Measurements from ENCODE around the gene CFAP90. TPM values are rescaled to one million over a fixed set of nuclear protein-coding genes. Genes with fewer than 3 reads are reported as not detected.

The CFAP90 gene
- total and polyA plus RNA-seq, 2 donors (not counting 3 experiments of a cell fraction or from before 2014, with no cell fraction given) = 0.07 TPM; not detected in 1

DNA sequence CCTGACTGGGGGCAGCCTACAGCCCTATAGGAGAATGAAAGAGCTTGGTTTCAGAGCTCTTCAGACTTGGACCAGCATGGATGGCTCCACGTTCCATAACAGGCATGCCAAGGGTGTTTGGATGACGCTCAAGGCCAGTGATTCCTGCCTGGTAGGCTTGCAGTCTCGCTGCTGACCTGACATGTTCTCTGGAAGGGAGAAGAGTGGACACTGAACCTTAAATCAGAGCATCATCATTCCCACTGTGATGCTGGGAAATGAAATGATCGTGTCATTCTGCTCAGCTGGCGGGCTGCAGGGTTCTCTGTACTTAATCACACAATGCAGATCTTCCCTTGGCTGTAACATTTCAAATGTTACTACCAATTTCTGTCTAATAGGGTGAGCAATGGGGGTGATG lies 57.0 kb downstream of the CFAP90 start:
- CTCF ChIA-PET = no interaction called here
- POLR2A ChIA-PET = no interaction called here
- DNase-seq (ENCODE audit: low read depth, low spot score) = no peak
- H3K27ac ChIP-seq (ENCODE audit: insufficient read depth, low read depth, low read length) = no peak overlapping the region
- no peak for FAIRE-seq
- no peak overlapping the region for H3K4me2 ChIP-seq (ENCODE audit: insufficient read depth, low read length)
- intact Hi-C loops (cut with micrococcal nuclease) (no loop called here), dilution Hi-C loops (cut with MboI; ENCODE audit: extremely low pct_ligation_motif_present, low sequenced_read_pairs) (no loop called here)
- H3K27me3 ChIP-seq (ENCODE audit: control insufficient read depth in 2 of 2, insufficient read depth in 2 of 2, low read length in 2 of 2) = no peaks in the 10 kb centered on the region
- H3K9me1 ChIP-seq (replicated peaks; ENCODE audit: control insufficient read depth, extremely low read depth, insufficient read depth, low read length) = no peaks in the 10 kb centered on the region
- H4K20me1 ChIP-seq (replicated peaks; ENCODE audit: control insufficient read depth, extremely low read depth, insufficient read depth, low read length) = no peaks in the 10 kb centered on the region
- H3K9ac ChIP-seq (replicated peaks; ENCODE audit: extremely low read depth, insufficient read depth, low read length) = no peak overlapping the region
- H3K4me1 ChIP-seq (ENCODE audit: control insufficient read depth, extremely low read depth, insufficient read depth, low read length) = no peaks in the 10 kb centered on the region
- H3K79me2 ChIP-seq (ENCODE audit: control insufficient read depth, insufficient read depth, low read length) = no peaks in the 10 kb centered on the region
- TF ChIP-seq FOS (IDR thresholded peaks at IDR 0.05; ENCODE audit: borderline replicate concordance, insufficient read depth, low read length) (no peak), POLR2AphosphoS5 (IDR thresholded peaks at IDR 0.05; ENCODE audit: insufficient read depth, low read depth, low read length) (no peak), GATA2 (IDR thresholded peaks at IDR 0.05; ENCODE audit: insufficient read depth, insufficient read length, low read depth, low read length) (no peak)
- TF ChIP-seq, protein P1, sequence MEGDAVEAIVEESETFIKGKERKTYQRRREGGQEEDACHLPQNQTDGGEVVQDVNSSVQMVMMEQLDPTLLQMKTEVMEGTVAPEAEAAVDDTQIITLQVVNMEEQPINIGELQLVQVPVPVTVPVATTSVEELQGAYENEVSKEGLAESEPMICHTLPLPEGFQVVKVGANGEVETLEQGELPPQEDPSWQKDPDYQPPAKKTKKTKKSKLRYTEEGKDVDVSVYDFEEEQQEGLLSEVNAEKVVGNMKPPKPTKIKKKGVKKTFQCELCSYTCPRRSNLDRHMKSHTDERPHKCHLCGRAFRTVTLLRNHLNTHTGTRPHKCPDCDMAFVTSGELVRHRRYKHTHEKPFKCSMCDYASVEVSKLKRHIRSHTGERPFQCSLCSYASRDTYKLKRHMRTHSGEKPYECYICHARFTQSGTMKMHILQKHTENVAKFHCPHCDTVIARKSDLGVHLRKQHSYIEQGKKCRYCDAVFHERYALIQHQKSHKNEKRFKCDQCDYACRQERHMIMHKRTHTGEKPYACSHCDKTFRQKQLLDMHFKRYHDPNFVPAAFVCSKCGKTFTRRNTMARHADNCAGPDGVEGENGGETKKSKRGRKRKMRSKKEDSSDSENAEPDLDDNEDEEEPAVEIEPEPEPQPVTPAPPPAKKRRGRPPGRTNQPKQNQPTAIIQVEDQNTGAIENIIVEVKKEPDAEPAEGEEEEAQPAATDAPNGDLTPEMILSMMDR (IDR thresholded peaks at IDR 0.05; ENCODE audit: extremely low read depth in 1 of 2, insufficient read depth in 1 of 2, low read depth in 1 of 2, low read length in 2 of 2) = no peak
- no peaks in the 10 kb centered on the region for H3K36me3 ChIP-seq (ENCODE audit: control insufficient read depth in 2 of 2, extremely low read depth in 1 of 2, insufficient read depth in 2 of 2, low read length in 2 of 2)
- no peak overlapping the region for H2AFZ ChIP-seq (ENCODE audit: low read depth, low read length)
- no TSS peak for BruUV-seq (replicated peaks)
- H3K4me3 ChIP-seq (replicated peaks in 1 of 3; ENCODE audit: insufficient read depth in 1 of 3, low read depth in 1 of 3, low read length in 3 of 3) = no peak overlapping the region
- H3K9me3 ChIP-seq (replicated peaks; ENCODE audit: control insufficient read depth, insufficient read depth, low read length) = no peaks in the 10 kb centered on the region

DNA sequence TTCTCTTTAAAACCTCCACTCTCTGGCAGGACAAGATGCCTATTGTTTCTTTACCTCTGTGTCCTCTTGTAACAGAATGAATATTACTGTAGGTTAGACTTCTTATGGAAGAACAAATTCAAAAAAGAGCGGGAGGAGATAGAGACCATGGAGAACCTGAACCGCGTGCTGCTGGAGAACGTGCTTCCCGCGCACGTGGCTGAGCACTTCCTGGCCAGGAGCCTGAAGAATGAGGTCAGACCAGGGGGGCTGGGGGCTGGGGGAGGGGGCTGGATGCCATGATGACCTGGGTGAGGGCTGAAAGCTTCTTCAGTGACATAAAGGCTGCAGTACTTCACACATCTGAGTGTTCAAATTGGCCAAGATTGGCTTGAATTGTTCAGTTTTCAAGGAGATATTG lies 61.4 kb downstream of the CFAP90 start:
- H3K9me1 ChIP-seq (replicated peaks; ENCODE audit: control insufficient read depth, extremely low read depth, insufficient read depth, low read length) = no peaks in the 10 kb centered on the region
- no peak overlapping the region for H3K4me3 ChIP-seq (replicated peaks in 1 of 3; ENCODE audit: insufficient read depth in 1 of 3, low read depth in 1 of 3, low read length in 3 of 3)
- no peaks in the 10 kb centered on the region for H3K9me3 ChIP-seq (replicated peaks; ENCODE audit: control insufficient read depth, insufficient read depth, low read length)
- no TSS peak for BruUV-seq (replicated peaks)
- no peaks in the 10 kb centered on the region for H3K27me3 ChIP-seq (ENCODE audit: control insufficient read depth in 2 of 2, insufficient read depth in 2 of 2, low read length in 2 of 2)
- POLR2A ChIA-PET = no interaction called here
- no peak for TF ChIP-seq POLR2AphosphoS5 (IDR thresholded peaks at IDR 0.05; ENCODE audit: insufficient read depth, low read depth, low read length)
- intact Hi-C loops (cut with micrococcal nuclease) (no loop called here), dilution Hi-C loops (cut with MboI; ENCODE audit: extremely low pct_ligation_motif_present, low sequenced_read_pairs) (no loop called here)
- DNase-seq (ENCODE audit: low read depth, low spot score) = no peak
- no peaks in the 10 kb centered on the region for H3K79me2 ChIP-seq (ENCODE audit: control insufficient read depth, insufficient read depth, low read length)
- CTCF ChIA-PET = no interaction called here
- no peaks in the 10 kb centered on the region for H3K4me1 ChIP-seq (ENCODE audit: control insufficient read depth, extremely low read depth, insufficient read depth, low read length)
- H4K20me1 ChIP-seq (replicated peaks; ENCODE audit: control insufficient read depth, extremely low read depth, insufficient read depth, low read length) = no peaks in the 10 kb centered on the region
- H2AFZ ChIP-seq (ENCODE audit: low read depth, low read length) = no peak overlapping the region
- H3K9ac ChIP-seq (replicated peaks; ENCODE audit: extremely low read depth, insufficient read depth, low read length) = no peak overlapping the region
- no peak for FAIRE-seq
- H3K27ac ChIP-seq (ENCODE audit: insufficient read depth, low read depth, low read length) = no peak overlapping the region
- H3K4me2 ChIP-seq (ENCODE audit: insufficient read depth, low read length) = no peak overlapping the region
- no peaks in the 10 kb centered on the region for H3K36me3 ChIP-seq (ENCODE audit: control insufficient read depth in 2 of 2, extremely low read depth in 1 of 2, insufficient read depth in 2 of 2, low read length in 2 of 2)

All from endothelial cell of umbilical vein (primary cell).